CD14-positive monocyte (primary cell): Measurements from ENCODE around the gene CELF1. TPM values are rescaled to one million over a fixed set of nuclear protein-coding genes. Genes with fewer than 3 reads are reported as not detected.
"Not testable (repeated sequence)": the region's sequence is repeated elsewhere in the genome, so short reads cannot be mapped to it uniquely, and the experiment has no call there.

Experiments used
- DNase-seq, 3 donors: peaks; one replicate each; pipeline ENCODE4 v3.0.0-alpha.2; 2011 to 2022
- H2AFZ ChIP-seq: 2 replicates; pipeline ENCODE4 v1.6.0; 2012; ENCODE audit warnings: mild to moderate bottlenecking, low read depth, low read length, inconsistent platforms; ENCODE audit not compliant: insufficient read depth, poor library complexity, severe bottlenecking
- H3K27ac ChIP-seq, 2 donors: 1 replicate in 1 of 2; 2 replicates in 1 of 2; pipeline ENCODE4 v1.5.1; 2012 to 2013; ENCODE audit warnings: low read length in 2 of 2, control low read depth in 1 of 2, inconsistent platforms in 1 of 2, low read depth in 1 of 2, mild to moderate bottlenecking in 1 of 2
- H3K27me3 ChIP-seq, 2 donors: one replicate each; pipeline versions ENCODE4 v1.6.0 to v1.6.1; 2011 to 2013; ENCODE audit warnings: low read length in 2 of 2; ENCODE audit not compliant: control insufficient read depth in 2 of 2, insufficient read depth in 2 of 2
- H3K36me3 ChIP-seq, 2 donors: replicated peaks in 1 of 2; 1 replicate in 1 of 2; 2 replicates in 1 of 2; pipeline versions ENCODE4 v1.5.1 to v1.6.1; 2012 to 2013; ENCODE audit warnings: low read length in 2 of 2, control low read depth in 1 of 2, inconsistent platforms in 1 of 2, mild to moderate bottlenecking in 1 of 2; ENCODE audit not compliant: insufficient read depth in 2 of 2, control insufficient read depth in 1 of 2
- H3K4me1 ChIP-seq, 2 donors: 1 replicate in 1 of 2; 2 replicates in 1 of 2; pipeline versions ENCODE4 v1.5.1 to v1.6.1; 2012 to 2013; ENCODE audit warnings: low read length in 2 of 2, control low read depth in 1 of 2, inconsistent platforms in 1 of 2, mild to moderate bottlenecking in 1 of 2, moderate library complexity in 1 of 2; ENCODE audit not compliant: insufficient read depth in 2 of 2, control insufficient read depth in 1 of 2
- H3K4me2 ChIP-seq: replicated peaks from 2 replicates; pipeline ENCODE3; 2012; ENCODE audit warnings: low read length, moderate library complexity, mild to moderate bottlenecking; ENCODE audit not compliant: poor library complexity, severe bottlenecking; ENCODE audit errors: extremely low read depth
- H3K4me3 ChIP-seq, 3 experiments: fragments of 200-600 bp in 1 of 3; sonication (generic) in 1 of 3; replicated peaks in 1 of 3; 1 replicate in 2 of 3; 2 replicates in 1 of 3; pipeline ENCODE4 v1.5.1; 2011 to 2013; ENCODE audit warnings: low read length in 3 of 3, mild to moderate bottlenecking in 3 of 3, control low read depth in 2 of 3, low read depth in 2 of 3, inconsistent platforms in 1 of 3, moderate library complexity in 1 of 3
- H3K79me2 ChIP-seq: 2 replicates; pipeline ENCODE4 v1.6.0; 2012; ENCODE audit warnings: mild to moderate bottlenecking, control low read depth, inconsistent platforms, low read length, moderate library complexity; ENCODE audit not compliant: insufficient read depth
- H3K9ac ChIP-seq: 2 replicates; pipeline ENCODE4 v1.6.0; 2017; ENCODE audit warnings: low read length, mild to moderate bottlenecking; ENCODE audit not compliant: insufficient read depth, poor library complexity, severe bottlenecking
- H3K9me3 ChIP-seq, 2 donors: replicated peaks in 1 of 2; 1 replicate in 1 of 2; 2 replicates in 1 of 2; pipeline versions ENCODE4 v1.5.1 to v1.6.1; 2012 to 2013; ENCODE audit warnings: low read length in 2 of 2, control low read depth in 1 of 2; ENCODE audit not compliant: control insufficient read depth in 1 of 2, insufficient read depth in 1 of 2
- H4K20me1 ChIP-seq: 2 replicates; pipeline ENCODE4 v1.6.0; 2012; ENCODE audit warnings: mild to moderate bottlenecking, low read length, control low read depth, moderate library complexity; ENCODE audit not compliant: insufficient read depth
- H3K27ac Mint-ChIP-seq, 7 donors: one replicate each; pipeline ENCODE4 v1.8.0; 2020; ENCODE audit warnings: mild to moderate bottlenecking in 7 of 7, mixed read lengths in 7 of 7, moderate library complexity in 6 of 7, inconsistent platforms in 2 of 7
- H3K27me3 Mint-ChIP-seq, 3 donors: one replicate each; pipeline ENCODE4 v1.8.0; 2021 to 2022; ENCODE audit warnings: low read depth in 3 of 3, mild to moderate bottlenecking in 3 of 3, mixed read lengths in 3 of 3, moderate library complexity in 3 of 3, inconsistent platforms in 1 of 3
- H3K36me3 Mint-ChIP-seq, 2 donors: one replicate each; pipeline ENCODE4 v1.8.0; 2020; ENCODE audit warnings: mixed read lengths in 2 of 2, inconsistent platforms in 1 of 2, mild to moderate bottlenecking in 1 of 2
- H3K4me1 Mint-ChIP-seq: one replicate; pipeline ENCODE4 v1.8.0; 2020; ENCODE audit warnings: mild to moderate bottlenecking, mixed read lengths
- H3K4me3 Mint-ChIP-seq, 2 donors: one replicate each; pipeline ENCODE4 v1.8.0; 2020; ENCODE audit warnings: mild to moderate bottlenecking in 2 of 2, mixed read lengths in 2 of 2, moderate library complexity in 1 of 2
- H3K9me3 Mint-ChIP-seq, 7 donors: one replicate each; pipeline ENCODE4 v1.8.0; 2020 to 2022; ENCODE audit warnings: mixed read lengths in 7 of 7, mild to moderate bottlenecking in 6 of 7, moderate library complexity in 6 of 7, inconsistent platforms in 2 of 7
- WGBS: methylation state at CpG from one replicate; pipeline ENCODE4 v1.1.5; 2013; ENCODE audit warnings: missing lambda C conversion rate; ENCODE audit not compliant: insufficient coverage; 5-methylcytosine and 5-hydroxymethylcytosine counted together
- intact Hi-C, 2 donors: fragments of 100-400 bp; cut with micrococcal nuclease; formaldehyde crosslinking; loops; one replicate each; pipeline versions ENCODE4 v1.15.0 to v1.15.1; 2023
- polyA plus RNA-seq, 3 donors: library from polyadenylated mRNA; depleted of rRNA in 1 of 3; unstranded in 2 of 3; stranded (reverse) in 1 of 3; fragments of 300-500 nt in 2 of 3; fragments of >200 nt in 1 of 3; fragmentation: Illumina TruSeq in 2 of 3; gene quantifications; 1 replicate in 2 of 3; 2 replicates in 1 of 3; pipeline ENCODE4 v1.2.3, GENCODE V29; 2012 to 2021
- TF ChIP-seq, protein P1 (sequence below): fragments of 200-600 bp; IDR thresholded peaks from one replicate; pipeline ENCODE4 v1.8.0; 2022; ENCODE audit warnings: antibody characterized with exemption, mild to moderate bottlenecking

Gene CELF1
- polyA plus RNA-seq, 3 donors, result 27.2 to 117 (median 39.9) TPM

DNA sequence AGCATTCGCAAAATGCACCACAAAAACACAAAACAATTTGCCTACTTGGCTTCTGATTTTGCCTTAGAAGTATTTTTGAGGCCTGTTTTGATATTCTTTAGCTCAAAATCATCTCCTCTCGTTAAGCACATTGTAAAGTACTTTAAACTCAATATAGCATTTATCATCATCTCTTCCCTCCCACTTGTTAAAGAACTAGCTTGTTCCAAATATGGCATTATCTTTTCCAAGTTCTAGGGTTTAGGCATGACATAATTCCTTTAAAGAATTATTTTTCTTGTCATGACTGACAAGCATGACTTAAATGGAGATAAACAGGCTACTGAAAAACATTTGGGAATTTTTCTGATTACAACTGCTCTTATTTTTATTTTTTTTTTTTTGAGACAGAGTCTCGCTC, 21.3 kb downstream of the CELF1 start:
- H3K9me3 Mint-ChIP-seq, result no peaks in the 10 kb centered on the region
- H3K9ac ChIP-seq, result no peak overlapping the region
- peak overlapping the region in 4 of 7 donors; percentile 4 to 76 (median 74) for H3K27ac Mint-ChIP-seq
- intact Hi-C loops, result no loop called here
- H3K4me3 Mint-ChIP-seq, result no peak overlapping the region
- peaks cover 16 to 19% of the 10 kb centered on the region in 2 donors for H3K36me3 ChIP-seq
- no peaks in the 10 kb centered on the region for H3K9me3 ChIP-seq
- no peak overlapping the region for H3K4me2 ChIP-seq
- H3K4me1 Mint-ChIP-seq, result peaks cover 22% of the 10 kb centered on the region
- no peak overlapping the region for H2AFZ ChIP-seq
- H3K79me2 ChIP-seq, result peaks cover 100% of the 10 kb centered on the region
- H3K27me3 Mint-ChIP-seq, result peaks cover 0 to 1% (median 0%) of the 10 kb centered on the region in 3 donors
- no peak for DNase-seq
- peaks cover 100% of the 10 kb centered on the region for H4K20me1 ChIP-seq
- TF ChIP-seq, protein P1, sequence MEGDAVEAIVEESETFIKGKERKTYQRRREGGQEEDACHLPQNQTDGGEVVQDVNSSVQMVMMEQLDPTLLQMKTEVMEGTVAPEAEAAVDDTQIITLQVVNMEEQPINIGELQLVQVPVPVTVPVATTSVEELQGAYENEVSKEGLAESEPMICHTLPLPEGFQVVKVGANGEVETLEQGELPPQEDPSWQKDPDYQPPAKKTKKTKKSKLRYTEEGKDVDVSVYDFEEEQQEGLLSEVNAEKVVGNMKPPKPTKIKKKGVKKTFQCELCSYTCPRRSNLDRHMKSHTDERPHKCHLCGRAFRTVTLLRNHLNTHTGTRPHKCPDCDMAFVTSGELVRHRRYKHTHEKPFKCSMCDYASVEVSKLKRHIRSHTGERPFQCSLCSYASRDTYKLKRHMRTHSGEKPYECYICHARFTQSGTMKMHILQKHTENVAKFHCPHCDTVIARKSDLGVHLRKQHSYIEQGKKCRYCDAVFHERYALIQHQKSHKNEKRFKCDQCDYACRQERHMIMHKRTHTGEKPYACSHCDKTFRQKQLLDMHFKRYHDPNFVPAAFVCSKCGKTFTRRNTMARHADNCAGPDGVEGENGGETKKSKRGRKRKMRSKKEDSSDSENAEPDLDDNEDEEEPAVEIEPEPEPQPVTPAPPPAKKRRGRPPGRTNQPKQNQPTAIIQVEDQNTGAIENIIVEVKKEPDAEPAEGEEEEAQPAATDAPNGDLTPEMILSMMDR, result no peak
- peaks cover 6 to 44% of the 10 kb centered on the region in 2 donors for H3K36me3 Mint-ChIP-seq
- no peaks in the 10 kb centered on the region for H3K27me3 ChIP-seq
- H3K27ac ChIP-seq, result peak overlapping the region in 1 of 2 donors; percentile 61
- WGBS, result no CpG with 5 or more reads among the region's 3 CpGs
- no peak overlapping the region for H3K4me3 ChIP-seq
- H3K4me1 ChIP-seq, result peaks cover 13 to 25% of the 10 kb centered on the region in 2 donors

DNA sequence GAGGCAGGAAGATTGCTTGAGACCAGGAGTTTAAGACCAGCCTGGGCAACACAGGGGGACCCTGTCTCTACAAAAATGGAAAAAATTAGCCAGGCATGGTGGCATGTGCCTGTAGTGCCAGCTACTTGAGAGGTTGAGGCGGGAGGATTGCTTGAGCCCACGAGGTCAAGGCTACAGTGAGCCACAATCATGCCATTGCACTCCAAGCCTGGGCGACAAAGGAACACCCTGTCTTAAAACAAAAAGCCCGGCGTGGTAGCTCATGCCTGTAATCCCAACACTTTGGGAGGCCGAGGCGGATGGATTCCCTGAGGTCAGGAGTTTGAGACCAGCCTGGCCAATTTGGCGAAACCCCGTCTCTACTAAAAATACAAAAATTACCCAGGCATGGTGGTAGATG, 22.2 kb downstream of the CELF1 start:
- peaks cover 19 to 22% of the 10 kb centered on the region in 2 donors for H3K36me3 ChIP-seq
- H3K4me3 ChIP-seq, H3K4me3 Mint-ChIP-seq, H3K27me3 Mint-ChIP-seq, H3K9me3 Mint-ChIP-seq, intact Hi-C loops, H3K4me2 ChIP-seq, H3K9me3 ChIP-seq, H3K9ac ChIP-seq, DNase-seq, H2AFZ ChIP-seq, H3K27me3 ChIP-seq: not testable (repeated sequence)
- H3K27ac Mint-ChIP-seq, result peak overlapping the region in 6 of 7 donors; percentile 30 to 81 (median 74)
- H3K79me2 ChIP-seq, result peaks cover 100% of the 10 kb centered on the region
- peaks cover 26% of the 10 kb centered on the region for H3K4me1 Mint-ChIP-seq
- H3K4me1 ChIP-seq, result peaks cover 13 to 25% of the 10 kb centered on the region in 2 donors
- H3K27ac ChIP-seq, result peak overlapping the region in 1 of 2 donors; percentile 56
- 96% methylated on average over 8 of the region's 9 CpGs for WGBS
- peaks cover 100% of the 10 kb centered on the region for H4K20me1 ChIP-seq
- peaks cover 11 to 46% of the 10 kb centered on the region in 2 donors for H3K36me3 Mint-ChIP-seq
